NCI-H82 treated with DMSO at 0.1 percent for 48 hours (cell line): ENCODE data around the gene ROPN1L.
"Not testable (repeated sequence)": the region's sequence is repeated elsewhere in the genome, so short reads cannot be mapped to it uniquely, and the experiment has no call there.

Experiments used
- DNase-seq: peaks from one replicate; lab custom pipeline; 2025; ENCODE audit not compliant: unreplicated experiment; lab: John Stamatoyannopoulos, UW

The ROPN1L gene

GRCh38 chr5:10478436-10478835 is 36.8 kb downstream of the ROPN1L start:
- no peak for DNase-seq

DNA sequence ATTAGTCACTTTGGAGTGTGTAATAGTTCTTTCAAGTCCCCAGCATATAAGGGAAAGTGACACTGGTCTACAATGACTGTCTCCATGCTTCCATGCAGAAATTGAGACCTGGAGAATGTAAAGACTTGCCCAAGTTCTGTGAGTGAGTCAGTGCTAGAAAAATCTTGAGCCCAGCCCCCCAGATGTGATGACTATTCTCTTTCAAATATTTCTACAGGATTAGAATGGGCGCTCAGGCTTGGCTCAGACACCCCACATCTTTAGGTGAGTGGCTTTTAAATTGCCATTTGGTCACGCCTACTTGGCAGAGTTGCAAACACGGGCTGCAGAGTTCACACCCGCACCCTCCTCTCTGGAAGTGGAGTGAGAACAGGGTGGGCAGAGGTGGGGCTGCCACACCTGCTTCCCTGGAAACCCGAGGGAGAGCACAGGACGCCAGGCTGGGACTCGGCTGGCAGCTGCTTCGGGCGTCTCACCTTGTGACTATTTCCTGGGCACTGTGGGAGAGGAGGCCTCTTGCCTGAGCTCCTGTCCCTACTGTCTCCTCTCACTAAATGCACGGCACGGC is 37.6 kb downstream of the ROPN1L start:
- DNase-seq, result no peak

DNA sequence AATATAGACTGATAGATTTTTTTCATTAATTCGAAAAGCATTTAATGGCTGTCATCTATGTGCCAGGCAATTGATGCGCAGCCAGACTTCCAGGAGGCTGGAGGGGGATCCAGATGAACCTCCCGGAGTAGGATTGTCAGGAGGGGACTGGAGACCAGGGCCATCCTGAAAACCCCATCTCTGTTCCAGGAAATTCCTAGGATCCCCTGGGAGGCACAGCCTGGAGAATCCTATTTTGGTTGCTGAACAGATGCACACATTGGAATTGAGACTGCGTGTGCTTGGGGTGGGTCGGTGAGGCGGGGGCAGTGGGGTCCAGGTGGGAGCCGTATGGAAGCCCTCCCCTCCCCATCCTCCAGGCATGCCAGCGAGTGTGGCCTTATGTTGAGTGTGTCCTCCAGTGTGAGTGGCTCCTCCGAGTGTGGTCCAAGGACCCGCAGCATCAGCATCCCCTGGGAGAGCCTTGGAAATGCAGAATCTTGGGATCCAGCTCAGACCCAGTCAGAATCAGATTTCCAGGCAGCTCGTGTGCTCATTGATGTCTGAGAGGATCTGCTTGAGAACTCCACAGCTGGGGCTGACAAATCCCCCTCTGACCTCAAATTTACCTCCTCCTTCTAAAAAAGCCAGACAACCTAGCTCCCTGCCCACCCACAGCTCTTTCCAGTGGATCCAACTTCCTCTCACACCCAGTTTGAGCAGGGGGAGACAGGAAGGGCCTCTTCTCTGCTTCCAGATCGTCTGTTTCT is 38.7 kb downstream of the ROPN1L start:
- peak; percentile 70 for DNase-seq

- DNase-seq, result no peak
Measured at GRCh38 chr5:10481241-10481935, 39.7 kb downstream of the ROPN1L start.

DNA sequence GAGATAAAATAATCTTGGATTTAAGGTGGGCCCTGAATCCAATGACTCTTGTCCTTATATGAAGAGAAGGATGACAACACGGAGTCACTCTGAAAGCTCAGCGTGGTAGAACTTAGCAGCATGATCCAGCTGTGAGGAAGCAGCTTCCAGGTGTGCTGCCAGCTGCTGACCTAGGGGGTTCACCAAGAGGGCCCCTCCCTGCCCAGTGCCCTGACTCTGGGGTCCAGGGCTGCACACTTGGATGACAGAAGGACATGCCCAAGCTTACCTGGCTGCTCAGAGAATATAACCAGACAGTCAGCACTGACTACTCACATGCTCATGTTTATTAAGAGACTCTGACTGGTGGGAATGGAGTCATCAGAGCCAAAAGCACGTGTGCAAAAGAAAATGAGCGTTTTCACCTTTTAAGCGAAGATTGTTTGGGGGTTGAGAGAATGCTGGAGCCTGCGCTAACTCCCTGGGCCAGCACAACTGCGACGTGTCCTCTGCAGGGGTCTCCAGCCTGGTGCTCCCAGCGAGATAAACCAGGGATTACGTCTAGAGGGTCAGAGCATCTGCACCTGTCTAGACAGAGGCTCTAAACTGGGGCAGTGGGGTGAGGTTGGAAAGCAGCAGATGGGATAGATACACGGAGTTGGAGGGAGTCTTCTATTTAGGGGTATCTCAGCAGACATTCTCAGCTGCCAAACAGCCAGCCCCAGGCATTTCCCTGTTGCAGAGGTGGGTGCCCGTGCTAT is 41.3 kb downstream of the ROPN1L start:
- peak; percentile 46 for DNase-seq

DNA sequence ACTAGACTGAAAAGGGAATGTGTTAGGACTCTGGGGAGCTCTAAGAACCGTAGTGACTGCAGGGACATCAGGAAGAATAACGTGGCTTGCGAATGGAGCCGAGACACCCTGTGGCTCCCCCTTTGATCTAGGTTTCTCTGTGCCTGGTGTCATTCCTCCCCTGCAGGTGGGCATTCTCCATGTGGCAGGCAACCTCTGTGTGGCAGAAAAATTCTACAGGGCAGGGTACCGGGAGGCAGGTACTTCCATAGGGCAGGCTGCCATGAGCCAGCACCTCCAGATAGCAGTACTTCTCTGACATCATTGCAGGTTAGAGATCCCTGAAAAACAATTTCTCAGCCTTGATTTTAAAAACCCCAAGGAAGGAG is 43.1 kb downstream of the ROPN1L start:
- no peak for DNase-seq

DNA sequence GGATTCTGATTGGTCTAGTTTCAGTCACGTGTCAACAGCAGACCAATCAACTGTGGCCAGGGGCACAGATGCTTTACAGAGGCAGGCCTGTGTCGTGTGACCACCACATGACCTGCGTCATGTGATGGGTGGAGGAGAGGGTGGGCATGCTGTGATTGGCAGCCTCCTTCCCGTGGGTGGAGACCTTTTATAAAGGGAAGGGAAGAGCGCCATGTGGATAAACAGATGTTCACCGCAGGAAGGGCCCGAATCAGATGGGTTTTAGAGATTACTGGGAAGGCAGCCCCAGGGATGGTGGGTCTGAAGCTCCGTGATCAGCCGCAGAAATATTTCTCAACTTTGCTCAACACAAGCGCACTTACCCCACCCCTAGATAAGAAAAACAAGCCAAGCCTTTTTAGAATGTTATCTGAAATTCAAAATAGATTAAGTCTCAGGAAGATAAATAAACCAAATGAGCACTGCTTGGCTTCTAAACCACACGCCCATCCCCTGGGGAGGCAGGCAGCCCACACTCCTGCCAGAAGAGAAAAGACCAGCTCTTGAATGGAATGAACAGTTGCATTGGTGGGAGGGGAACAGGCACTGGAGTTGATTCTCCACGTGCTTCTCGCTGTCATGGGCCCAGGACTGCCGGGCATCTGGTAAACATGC is 43.6 kb downstream of the ROPN1L start:
- DNase-seq, result peak; percentile 69

DNA sequence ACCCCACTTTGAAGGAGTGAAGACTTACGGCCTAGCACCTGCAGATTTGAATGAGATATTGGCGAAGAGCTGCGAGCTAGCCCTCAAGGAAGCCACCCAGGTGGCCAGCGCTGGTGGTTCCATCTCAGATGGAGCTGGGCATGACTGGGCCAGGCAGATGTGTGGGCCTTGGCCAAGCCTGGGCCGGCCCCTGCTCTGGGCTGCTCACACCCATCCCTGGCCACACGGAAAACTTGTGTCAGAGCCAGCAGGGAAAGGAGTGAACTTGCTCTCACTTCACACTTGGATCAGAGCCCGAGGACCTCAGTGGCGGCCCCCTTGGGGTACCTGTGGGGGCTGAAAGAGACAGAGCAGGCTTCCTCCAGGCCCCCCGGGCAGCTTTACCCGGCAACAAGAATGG is 44.2 kb downstream of the ROPN1L start:
- no peak for DNase-seq

DNA sequence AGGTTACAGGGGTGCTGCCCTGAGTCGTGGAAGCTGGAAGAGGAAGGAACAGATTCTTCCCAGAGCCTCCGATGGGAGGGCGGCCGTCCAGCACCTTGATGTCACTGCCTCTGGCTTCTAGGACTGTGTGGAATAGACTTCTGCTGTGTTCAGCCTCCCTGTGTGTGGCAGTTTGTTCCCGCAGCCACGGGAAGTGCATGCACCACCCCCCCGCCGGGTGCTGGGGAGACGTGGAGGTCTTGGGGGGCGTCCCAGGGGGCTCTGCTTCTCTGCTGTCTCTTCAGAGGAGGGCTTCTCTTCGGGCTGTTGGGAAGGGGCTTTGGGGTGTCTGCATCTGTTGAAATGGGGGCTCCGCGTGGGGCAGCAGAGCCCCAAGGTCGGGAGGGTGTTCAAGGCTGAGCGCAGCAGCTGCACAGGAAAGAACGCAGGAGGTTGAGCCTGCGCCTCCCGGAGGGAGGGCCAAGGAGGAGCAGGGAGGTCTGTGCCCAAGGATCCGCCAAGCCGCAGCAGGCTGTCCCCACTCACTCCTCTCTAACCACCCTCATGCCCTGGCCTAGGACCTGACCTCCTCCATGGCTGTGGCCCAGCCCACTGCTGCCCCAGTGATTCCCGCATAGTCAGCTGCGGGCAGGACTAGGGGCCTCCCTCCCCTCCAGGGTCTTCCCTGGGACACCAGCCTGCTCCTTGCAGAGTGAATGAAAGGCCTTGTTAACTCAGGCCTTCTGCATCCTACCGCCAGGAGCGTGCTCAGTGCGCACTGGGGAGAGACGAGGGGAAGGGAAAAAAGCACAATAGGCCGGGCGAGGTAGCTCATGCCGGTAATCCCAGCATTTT is 45.0 kb downstream of the ROPN1L start:
- DNase-seq, result no peak

DNA sequence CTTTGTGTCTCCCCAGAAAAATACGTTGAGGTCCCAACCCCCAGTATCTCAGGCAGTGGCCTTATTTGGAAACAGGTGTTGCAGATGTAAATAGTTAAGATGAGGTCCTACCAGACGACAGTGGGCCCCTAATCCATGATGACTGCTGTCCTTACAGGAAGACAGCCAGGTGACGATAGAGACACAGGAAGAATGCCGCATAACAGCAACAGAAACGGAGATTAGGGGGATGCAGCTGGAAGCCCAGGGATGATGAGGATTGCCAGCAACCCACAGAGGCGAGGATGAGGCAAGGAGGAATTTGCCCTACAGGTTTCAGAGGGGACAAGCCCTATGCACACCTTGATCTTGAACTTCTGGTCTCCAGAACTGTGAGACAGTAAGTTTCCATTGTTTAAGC is 46.5 kb downstream of the ROPN1L start:
- DNase-seq, result no peak

DNA sequence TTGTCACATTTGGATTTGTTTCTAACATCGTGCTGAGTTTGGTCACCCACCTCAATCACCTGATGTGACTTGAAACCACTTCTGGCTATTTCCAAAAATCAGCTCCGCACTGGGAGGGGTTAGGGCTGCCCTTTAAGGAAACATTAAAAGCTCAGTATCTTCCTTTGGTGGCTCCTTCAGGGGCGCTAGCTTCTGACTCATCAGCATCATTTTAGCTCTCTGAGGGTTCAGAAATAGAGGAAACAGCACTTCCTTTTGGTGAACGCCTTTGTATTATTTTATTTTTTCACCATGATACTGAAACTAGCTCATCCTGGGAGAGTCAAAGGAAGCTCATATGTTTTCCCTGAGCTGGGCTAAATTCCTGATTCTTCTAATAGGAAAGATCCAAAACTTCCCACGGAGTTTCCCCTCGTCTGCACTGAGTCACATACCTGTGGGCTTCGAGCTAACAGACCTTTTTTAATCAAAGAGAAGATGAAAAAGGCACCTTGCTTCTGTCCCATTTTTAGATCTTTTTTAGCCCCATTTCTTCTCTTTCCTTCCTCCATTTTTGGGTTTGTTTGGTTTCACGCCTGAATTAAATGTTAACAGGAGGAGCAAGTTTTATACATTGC is 48.2 kb downstream of the ROPN1L start:
- no peak for DNase-seq

GRCh38 chr5:10490927-10491672 is 49.4 kb downstream of the ROPN1L start:
- DNase-seq, result no peak

DNA sequence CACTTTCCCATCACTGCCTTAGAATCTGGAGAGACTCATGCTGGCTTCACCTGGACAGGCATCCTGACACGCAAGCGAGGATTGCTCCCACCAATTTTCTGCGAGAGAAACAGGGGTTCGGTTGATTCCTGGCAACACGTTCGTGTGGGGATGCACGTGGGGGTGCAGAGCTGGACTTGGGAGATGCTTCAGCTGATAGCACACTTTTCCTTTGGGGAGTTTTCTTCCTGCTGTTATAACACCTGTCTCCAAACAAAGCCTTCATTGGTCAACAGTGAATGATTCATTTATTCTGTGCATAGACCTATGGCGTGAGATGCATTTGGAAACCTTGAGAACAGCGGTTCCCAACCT is 50.0 kb downstream of the ROPN1L start:
- no peak for DNase-seq

DNA sequence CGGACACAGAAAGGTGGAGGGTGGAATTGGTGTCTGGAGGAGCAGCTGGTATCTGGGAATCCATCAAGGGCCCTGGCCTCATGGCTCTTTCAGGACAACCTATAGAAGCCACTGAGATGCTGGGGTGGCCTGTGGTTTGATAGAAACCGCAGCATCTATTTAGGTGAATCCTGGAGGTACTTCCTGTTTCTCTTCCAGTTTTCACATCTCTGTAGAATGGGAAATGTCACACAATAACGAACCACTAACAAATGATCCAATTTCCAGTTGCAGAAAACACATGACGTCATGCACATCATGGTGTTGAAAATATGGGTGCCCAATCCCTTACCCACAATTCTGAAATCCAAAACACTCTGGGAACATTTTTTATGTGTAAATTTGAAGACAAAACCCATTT is 52.2 kb downstream of the ROPN1L start:
- no peak for DNase-seq

GRCh38 chr5:10494497-10494896 is 52.8 kb downstream of the ROPN1L start:
- DNase-seq, result not testable (repeated sequence)

GRCh38 chr5:10497554-10497953 is 55.9 kb downstream of the ROPN1L start:
- peak; percentile 4 for DNase-seq

DNA sequence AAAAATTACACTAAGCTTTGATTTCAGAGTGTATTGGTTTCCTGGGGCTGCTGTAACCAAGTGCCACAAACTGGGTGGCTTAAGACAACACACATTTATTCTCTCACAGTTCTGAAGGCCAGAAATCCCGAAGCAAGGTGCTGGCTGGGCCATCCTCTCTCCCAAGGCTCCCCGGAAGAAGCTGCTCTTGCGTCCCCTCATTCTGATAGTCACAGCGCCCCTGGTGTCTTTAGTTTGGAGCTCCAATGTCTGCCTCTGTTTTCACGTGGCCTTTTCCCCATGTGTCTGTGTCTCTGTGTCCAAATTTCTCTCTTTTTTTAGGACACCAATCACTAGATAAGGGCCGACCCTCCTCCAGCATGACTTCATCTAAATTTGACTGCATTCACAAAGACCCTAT is 56.7 kb downstream of the ROPN1L start:
- no peak for DNase-seq

DNA sequence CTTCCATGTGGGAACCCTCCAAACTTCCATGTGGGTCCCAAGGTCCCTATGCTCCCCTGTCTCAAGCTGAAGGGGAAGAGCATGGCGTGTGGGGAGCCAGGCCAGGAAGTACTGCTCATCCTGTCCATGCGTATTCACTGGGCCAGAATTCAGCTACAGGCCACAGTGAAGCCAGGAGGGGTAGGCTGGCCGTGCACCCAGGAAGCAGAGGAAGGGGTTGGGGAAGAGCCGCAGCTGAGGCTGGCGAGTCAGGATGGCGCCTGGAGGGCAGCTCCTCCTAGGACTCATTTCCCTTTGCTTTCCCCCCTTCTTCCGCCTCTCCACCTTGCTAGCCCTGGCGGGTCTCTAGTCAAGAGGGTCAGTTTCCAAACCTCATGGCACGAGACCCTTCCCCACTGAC is 57.4 kb downstream of the ROPN1L start:
- DNase-seq, result no peak

GRCh38 chr5:10499776-10500175 is 58.1 kb downstream of the ROPN1L start:
- no peak for DNase-seq
